Embryonic facial prominence (tissue), 1 donor: ENCODE measurements around the gene ACO2.

Experiments
- DNase-seq: peaks from one replicate; pipeline ENCODE4 v3.0.0-alpha.2; 2016; ENCODE audit errors: extremely low spot score

The ACO2 gene

DNA sequence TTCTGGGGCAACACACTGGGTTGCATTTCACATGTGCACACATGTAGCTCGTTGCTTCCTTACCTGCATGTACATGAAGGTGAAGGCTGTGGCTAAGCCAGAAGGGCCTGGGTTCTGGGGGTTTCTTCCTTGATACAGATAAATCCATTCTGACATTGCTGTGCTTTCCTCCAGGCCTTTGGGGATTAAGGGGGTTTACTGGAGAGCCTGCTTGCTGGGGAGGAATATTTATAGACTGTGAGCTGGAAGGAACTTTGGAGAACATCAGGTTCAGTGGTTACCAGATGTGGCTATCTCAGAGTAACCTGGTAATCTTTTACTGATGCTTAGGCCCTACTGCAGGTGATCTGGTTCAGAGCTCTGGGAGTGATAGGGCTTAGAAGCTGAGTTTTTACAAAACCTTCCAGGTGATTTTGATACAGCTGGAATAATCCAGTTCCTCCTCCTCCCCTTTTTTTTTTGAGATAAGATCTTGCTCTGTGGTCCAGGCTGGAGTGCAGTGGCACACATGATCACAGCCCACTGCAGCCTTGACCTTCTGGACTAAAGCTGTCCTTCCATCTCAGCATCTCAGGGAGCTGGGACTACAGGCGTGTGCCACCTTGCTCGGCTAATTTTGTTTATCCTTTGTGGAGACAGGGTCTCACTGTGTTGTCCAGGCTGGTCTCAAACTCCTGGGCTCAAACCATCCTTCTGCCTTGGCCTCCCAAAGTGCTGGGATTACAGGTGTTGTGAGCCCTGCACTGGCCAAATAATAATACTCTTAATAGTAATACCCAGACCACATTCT lies 19.9 kb downstream of the ACO2 start:
- no peak for DNase-seq

- DNase-seq, result no peak
Measured at GRCh38 chr22:41491374-41492100, 22.6 kb downstream of the ACO2 start.

- DNase-seq, result no peak
Measured at GRCh38 chr22:41498303-41498835, 29.5 kb downstream of the ACO2 start.

DNA sequence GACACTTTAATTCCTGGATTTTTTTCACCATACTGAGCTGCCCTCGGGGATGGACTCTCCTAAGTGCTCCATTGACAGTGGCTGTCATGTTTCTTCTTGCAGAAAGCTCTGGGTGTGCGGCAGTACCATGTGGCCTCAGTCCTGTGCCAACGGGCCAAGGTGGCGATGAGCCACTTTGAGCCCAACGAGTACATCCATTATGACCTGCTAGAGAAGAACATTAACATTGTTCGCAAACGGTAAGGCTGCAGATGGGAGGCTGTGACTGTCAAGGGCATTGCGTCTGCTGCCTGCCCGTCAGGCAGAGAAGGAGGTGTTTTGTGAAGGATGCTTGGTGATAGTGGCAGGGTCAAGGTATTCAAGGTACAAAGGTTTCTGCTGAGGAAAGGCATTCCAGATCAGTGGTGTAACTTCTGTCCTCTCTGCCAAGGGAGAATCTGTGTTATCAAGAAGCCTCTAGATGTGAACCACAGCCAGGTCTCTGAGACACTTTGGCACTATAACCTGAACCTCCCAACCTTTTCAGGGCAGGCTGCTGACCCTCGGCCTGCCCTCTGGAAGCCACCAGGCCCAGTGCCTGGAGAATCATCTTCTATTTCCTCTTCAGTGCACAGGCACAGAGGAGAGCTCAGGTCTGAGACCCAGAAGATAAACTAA lies 30.8 kb downstream of the ACO2 start:
- DNase-seq, result no peak

DNA sequence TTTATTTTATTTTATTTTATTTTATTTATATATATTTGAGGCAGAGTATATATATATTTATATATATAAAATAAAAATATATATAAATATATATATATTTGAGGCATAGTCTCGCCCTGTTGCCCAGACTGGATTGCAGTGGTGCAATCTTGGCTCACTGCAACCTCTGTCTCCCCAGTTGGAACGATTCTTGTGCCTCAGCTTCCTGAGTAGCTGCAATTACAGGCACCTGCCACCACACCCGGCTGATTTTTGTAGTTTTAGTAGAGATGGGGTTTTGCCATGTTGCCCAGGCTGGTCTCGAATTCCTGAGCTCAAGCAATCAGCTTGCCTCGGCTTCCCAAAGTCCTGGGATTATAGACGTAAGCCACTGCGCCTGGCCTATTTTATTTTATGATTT lies 31.4 kb downstream of the ACO2 start:
- no peak for DNase-seq

- no peak for DNase-seq
Measured at GRCh38 chr22:41501209-41501608, 32.3 kb downstream of the ACO2 start.

- no peak for DNase-seq
Measured at GRCh38 chr22:41504397-41504796, 35.5 kb downstream of the ACO2 start.

- DNase-seq, result no peak
Measured at GRCh38 chr22:41504816-41505215, 35.9 kb downstream of the ACO2 start.

- no peak for DNase-seq
Measured at GRCh38 chr22:41505511-41506220, 36.7 kb downstream of the ACO2 start.

DNA sequence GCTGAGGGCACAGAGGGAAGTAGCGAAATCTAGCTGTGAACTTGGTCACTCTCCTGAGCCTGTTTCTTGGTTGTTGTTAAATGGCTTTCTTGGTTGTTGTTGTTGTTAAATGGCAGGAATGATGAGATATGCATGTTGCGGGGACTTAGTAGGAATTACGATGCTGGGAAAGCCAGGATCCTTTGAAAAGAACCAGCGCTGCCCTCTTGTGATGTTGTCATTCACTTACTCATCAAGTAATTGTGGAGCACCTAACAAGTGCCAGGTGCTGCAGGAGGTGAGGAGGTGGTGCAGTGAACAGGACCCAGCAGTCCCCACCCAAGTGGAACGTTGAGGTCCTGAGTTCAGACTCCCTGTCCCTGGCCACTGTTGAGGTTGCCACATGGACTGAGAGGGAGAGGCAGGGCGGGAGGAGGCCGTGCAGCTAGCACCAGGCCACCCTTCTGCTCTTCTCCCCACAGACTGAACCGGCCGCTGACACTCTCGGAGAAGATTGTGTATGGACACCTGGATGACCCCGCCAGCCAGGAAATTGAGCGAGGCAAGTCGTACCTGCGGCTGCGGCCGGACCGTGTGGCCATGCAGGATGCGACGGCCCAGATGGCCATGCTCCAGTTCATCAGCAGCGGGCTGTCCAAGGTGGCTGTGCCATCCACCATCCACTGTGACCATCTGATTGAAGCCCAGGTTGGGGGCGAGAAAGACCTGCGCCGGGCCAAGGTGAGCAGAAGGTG lies 38.6 kb downstream of the ACO2 start:
- DNase-seq, result no peak

GRCh38 chr22:41508770-41509170 lies 39.9 kb downstream of the ACO2 start:
- DNase-seq, result no peak

- DNase-seq, result no peak
Measured at GRCh38 chr22:41511521-41511968, 42.6 kb downstream of the ACO2 start.

GRCh38 chr22:41512421-41513194 lies 43.7 kb downstream of the ACO2 start:
- DNase-seq, result no peak

DNA sequence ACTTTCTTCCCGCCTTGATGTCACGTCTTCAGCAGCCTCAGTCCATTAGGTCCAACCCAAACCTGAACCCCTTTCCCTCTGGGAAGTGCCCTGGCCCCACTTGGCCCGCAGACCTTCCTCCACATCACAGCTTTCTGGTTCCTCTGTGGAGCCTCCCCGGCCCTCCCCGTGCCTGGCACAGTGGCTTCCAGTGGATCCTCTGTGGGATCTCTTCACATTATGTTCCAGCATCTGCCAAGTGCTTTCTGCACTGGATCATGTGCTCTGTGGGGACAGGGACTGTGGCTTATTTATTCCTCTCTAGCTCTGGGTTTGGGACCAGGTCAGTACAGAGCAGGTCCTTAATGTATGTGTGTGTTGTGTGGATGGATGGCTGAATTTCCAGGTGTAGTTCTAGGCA lies 44.5 kb downstream of the ACO2 start:
- no peak for DNase-seq

DNA sequence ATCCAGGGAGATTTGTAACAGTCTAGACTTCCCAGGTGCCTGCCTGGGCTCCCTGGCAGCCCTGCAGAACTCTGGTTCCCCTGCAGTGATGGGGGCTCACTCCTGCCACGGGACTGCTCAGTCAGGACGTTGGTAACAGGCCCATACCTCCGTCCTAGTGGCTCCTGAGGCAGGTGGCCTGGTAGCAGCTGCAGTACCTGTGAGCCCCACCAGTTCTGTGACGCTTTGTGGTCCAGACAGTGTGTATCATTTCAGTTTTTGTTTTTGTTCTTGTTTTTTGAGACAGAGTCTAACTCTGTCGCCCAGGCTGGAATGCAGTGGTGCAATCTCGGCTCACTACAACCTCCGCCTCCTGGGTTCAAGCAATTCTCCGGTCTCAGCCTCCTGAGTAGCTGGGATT lies 47.5 kb downstream of the ACO2 start:
- no peak for DNase-seq

DNA sequence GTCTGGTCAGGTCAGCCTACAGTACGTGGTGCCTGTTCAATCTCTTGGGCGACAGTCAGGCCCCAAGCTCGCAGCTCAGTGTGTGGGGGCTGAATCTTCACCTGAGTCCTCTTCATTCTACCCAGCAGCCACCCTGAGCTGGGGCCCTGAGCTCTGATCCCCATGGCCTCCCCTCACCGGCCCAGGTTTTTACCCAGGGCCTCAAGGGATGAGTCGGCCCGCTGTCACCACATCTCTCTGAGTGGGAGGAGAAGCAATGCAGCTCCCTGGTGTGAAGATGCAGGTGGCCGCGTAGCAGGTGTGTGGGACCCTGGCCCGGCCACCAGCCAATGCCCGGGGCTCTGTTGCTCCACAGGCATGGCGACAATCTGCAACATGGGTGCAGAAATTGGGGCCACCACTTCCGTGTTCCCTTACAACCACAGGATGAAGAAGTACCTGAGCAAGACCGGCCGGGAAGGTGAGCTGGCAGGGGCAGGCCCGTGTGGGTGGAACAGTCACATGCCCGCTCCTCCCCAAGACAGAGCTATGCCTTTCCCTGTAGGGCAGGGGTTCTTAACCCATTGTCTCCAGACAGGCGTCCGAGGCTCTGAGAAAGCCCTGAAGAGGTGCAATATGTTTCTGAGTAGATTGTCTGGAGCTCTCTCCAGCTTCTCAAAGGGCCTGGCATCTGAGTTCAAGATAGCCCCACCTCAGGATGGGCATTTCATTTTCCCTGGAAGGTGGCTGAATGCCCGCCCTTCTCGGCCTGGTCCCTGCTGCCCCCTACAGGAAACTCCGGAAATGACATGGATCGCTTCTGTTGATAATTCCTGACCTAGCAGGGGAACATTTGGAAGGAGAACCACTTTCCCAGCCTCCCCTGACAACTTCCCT lies 48.5 kb downstream of the ACO2 start:
- DNase-seq, result no peak

GRCh38 chr22:41518048-41518347 lies 49.1 kb downstream of the ACO2 start:
- no peak for DNase-seq

GRCh38 chr22:41521126-41521525 lies 52.2 kb downstream of the ACO2 start:
- no peak for DNase-seq

DNA sequence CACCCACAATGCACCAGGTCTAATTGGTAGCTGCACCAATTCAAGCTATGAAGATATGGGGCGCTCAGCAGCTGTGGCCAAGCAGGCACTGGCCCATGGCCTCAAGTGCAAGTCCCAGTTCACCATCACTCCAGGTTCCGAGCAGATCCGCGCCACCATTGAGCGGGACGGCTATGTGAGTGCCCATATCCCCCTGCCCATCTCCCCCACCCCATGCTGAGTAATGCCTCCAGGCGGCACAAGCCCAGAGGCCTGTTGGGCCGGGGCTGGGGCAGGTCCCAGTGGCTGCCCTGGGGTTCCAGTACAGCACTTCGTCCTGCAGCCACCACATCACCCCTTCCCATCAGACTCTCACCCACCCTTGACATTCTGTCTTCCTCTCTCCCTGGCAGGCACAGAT lies 53.9 kb downstream of the ACO2 start:
- no peak for DNase-seq
